Head of caudate nucleus (tissue), 42 donors: ENCODE results near the gene MYBPH.

Experiments used
- DNase-seq, 42 donors: peaks; one replicate each; pipeline versions ENCODE4 v3.0.0 to v3.0.0-alpha.2; 2020 to 2021; ENCODE audit warnings: mixed read lengths in 7 of 42
- intact Hi-C: fragments of 100-400 bp; cut with DNase I; formaldehyde crosslinking; loops from one replicate; pipeline ENCODE4 v1.15.0; 2022

Gene MYBPH

DNA sequence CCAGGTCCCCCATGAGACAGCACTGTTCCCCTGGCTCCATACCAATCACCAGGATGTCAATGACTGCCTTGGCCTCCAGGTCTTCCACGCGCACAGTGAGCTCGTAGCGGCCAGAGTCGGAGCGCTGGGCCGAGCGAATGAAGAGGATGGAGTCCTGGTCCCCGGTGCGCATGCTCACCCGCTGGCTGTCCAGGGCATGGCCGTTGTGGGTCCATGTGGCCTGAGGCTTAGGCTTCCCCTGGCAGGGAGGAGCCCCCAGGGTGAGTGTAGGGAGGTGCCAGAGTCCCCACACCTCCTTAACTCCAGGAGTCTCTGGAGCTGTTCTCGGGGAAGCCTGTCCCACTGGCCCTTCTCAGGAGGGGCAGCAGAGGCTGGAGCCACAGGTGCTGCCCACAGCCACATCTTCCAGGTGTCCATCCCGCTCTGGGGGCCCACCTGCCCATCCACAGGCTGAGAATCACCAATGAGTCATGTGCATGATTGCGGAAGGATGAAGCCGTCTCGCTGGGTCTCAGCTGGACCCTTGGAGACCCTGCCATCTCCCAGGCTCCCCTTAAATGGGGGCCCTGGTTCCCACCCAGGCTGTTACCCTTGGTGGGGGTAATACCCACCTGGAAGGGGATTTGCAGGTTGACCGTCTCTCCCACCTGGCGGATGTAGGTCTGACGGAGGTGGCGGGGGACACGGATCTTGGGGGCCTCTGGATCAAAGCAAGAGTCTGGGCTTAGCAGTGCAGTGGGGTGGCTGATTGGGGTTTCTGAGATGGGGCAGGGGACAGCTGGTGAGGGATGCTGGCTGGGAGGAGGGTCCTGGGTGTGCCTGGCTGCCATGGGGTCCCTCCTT is 4.1 kb downstream of the MYBPH start:
- intact Hi-C loops = loop anchor here (2.0 to 5.0 kb wide), 2 partner anchors 46 to 53 kb away; no protein-coding TSS in a partner anchor
- peak in 5 of 42 donors; percentile 1 to 36 (median 17) for DNase-seq

DNA sequence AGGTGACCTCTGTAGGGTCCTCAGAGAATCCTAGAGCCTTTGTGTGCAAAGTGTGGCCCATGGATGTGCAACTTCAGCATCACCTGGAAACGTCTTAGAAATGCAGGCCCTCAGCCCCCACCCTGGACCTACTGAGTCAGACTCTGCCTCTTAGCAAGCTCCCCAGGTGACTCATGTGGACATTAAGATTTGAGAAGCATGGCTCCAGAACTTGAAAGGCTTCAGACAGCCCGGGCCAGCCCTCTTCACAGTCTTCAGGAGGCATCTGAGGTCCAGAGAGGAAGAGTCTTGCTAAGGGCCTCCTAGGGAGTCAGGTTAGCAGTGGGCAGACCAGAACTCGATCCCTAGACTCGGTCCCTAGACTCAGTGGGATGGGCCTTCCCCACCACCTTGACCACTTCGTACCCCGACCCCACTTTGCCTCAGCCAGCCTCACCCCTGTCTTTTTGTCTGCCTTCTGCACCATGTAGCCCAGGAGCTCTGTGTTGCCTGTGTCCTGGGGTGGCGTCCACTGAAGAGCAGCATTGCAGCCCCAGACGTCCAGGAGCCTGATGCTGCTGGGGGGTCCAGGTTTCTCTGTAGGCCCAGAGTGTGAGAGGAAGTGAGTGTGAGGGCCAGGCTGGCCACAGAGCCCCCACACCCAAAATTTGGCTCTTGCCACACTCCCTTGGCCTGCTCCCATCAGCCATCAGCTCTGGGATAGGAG is 4.8 kb downstream of the MYBPH start:
- DNase-seq = peak in 2 of 42 donors; percentile 10 to 23
- intact Hi-C loops = loop anchor here (2.0 to 5.0 kb wide), 2 partner anchors 47 to 52 kb away; no protein-coding TSS in a partner anchor

DNA sequence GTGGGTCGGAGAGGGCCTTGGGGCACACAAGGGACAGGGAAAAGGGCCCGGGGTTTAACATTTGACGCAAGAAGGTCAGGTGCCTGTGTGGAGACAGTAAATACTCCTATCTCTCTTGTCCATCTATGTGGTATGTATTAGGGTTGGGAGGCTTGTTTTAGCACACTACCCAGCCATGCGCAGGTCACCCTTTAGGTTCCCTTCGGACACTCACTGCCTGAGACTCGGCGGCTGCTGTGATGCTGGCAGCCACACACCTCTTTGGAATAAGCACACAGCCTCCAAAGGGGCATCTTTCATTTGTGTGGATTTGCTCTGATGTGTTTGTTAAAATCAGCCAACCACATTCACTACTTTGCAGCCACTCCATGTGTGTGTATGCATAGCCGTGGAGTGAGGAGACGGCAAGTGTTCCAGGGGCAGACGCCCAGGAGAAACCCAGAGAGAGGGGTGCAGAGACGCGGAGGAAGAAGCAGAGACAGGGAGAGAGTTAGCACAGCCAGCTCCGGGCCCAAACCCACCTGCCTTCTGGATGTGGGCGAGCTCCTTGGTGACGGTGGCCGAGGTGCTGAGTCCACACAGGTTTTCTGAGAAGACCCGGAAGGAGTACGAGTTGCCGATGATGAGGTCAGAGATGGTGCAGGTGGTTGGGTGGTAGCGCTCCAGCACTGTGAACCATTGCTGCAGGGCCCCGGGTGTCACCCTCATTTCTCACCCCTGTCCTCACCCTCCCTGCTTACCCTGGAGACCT is 5.7 kb downstream of the MYBPH start:
- intact Hi-C loops = loop anchor here (2.0 to 5.0 kb wide), 2 partner anchors 47 to 51 kb away; no protein-coding TSS in a partner anchor
- DNase-seq = peak in 3 of 42 donors; percentile 17 to 32 (median 24)

DNA sequence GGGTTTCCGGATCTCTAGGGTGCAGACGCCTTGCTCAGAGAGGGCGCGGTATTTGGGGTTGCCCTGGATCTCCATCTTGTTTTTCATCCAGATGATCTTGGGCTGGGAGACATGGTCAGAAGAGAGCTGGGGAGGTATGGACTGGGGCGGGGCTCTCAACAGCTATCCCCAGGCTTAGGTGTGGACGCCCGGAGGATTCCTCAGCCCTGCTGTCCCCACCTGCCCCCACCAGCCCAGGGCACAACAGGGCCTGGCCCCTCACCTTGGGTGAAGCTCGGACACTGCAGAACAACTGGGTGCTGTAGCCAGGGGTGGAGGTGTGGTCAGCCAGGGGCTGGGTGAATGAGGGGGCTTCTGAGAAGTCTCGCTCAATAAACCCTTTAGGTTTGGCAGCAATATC is 6.6 kb downstream of the MYBPH start:
- intact Hi-C loops = no loop called here

DNA sequence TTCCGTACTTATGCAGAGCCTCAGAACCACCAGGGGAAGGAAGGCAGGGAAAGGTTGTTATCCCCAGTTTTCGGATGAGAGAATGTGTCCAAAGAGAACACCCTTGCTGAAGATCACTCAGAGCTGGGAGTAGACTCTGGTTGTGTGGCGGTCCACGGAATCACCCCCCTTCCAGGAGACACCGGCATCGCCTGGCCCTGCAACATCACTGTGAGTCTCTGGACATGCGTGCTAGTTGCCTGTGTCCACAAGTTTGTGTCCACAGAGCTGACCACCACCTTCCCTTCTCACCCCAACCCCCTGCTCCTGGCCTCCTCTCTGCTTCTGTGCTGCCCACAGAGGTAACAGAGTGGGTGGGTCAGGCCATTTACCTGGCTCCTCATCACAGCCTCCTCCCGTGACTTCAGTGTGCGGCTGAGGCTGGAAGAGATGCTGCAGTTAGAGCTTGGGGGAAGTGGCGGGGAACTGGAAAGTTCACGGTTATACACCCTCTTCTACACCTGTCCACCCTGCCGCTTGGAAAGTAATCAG is 7.3 kb downstream of the MYBPH start:
- intact Hi-C loops = no loop called here

More for the DNA sequence above, 6.6 kb downstream of the MYBPH start:
- peak in 2 of 42 donors; percentile 13 to 21 for DNase-seq

DNA sequence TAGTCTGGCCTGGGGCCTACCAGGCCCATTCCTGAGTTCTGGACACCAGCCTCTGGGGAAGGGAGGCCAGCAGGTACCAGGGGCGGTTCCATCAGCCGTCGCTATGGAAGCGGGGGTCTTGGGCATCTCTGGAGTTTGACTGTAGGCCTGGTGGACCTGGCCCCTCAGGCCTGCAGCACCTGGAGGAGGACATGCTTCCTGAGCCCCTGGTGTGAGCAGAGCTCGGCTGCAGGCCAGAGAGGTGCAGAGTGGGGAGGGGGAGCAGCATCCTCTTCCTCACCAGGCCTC is 7.8 kb downstream of the MYBPH start:
- DNase-seq = peak in 1 of 42 donors; percentile 26
- intact Hi-C loops = no loop called here

More for the DNA sequence above, 7.3 kb downstream of the MYBPH start:
- peak in 1 of 42 donors; percentile 24 for DNase-seq

DNA sequence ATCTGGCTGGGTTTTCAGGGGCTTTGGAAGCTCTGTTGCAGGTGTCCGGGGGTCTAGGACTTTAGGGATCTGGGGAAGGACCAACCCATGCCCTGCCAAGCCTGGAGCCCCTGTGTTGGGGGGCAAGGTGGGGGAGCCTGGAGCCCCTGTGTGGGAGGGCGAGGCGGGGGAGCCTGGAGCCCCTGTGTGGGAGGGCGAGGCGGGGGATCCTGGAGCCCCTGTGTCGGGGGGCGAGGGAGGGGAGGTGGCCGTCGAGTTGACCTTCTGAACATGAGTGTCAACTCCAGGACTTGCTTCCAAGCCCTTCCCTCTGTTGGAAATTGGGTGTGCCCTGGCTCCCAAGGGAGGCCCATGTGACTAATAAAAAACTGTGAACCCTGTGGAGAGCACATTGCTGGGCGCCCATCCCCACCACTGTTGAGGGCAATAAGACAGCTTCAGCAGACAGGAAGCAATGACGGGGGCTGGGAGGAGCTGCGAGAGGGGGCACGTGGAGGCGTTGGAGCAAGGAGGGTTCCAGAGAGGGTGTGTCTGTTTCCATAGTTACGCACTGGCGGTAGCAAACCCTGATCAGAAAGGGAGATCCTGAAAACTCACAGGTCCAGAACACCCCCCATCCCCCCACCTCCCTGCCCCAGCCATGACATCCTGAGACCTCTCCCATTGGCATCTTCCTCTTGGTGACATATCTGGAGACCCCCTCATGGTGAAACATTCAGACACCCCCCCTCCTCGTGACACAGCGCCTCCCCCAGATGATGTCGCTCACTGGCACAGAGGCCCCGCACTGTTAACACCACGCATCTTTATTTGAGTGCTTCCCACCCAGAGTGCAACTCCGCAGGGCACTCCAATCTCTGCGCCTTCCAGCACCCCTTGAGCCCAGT is 8.4 kb downstream of the MYBPH start:
- DNase-seq = peak in 41 of 42 donors; percentile 46 to 90 (median 75)
- intact Hi-C loops = no loop called here

DNA sequence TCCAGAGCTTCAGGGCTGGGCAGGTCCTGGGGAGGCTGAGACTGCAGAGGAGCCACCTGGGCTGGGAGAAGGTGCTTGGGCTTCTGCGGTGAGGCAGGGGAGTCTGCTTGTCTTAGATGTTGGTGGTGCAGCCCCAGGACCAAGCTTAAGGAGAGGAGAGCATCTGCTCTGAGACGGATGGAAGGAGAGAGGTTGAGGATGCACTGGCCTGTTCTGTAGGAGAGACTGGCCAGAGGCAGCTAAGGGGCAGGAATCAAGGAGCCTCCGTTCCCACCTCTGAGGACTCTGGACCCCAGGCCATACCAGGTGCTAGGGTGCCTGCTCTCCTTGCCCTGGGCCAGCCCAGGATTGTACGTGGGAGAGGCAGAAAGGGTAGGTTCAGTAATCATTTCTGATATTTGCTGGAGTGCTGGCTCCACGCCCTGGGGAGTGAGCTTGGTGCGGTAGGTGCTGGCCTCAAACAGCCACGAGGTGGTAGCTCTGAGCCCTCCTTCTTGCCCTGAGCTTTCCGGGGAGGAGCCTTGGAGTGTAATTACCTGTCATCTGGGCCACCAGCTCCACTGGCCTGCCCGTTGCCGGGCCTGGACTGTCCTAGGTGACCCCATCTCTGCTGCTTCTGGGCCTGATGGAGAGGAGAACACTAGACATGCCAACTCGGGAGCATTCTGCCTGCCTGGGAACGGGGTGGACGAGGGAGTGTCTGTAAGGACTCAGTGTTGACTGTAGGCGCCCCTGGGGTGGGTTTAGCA is 9.3 kb downstream of the MYBPH start:
- intact Hi-C loops = no loop called here
- DNase-seq = peak in 27 of 42 donors; percentile 33 to 82 (median 60)

DNA sequence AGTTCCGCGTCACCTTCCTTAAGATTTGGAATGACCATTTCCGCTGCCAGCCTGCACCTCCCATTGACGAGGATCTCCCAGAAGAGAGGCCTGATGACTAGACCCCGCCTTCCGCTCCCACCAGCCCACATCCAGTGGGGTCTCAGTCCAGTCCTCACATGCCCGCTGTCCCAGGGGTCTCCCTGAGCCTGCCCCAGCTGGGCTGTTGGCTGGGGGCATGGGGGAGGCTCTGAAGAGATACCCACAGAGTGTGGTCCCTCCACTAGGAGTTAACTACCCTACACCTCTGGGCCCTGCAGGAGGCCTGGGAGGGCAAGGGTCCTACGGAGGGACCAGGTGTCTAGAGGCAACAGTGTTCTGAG is 9.8 kb downstream of the MYBPH start:
- no peak for DNase-seq
- intact Hi-C loops = no loop called here

DNA sequence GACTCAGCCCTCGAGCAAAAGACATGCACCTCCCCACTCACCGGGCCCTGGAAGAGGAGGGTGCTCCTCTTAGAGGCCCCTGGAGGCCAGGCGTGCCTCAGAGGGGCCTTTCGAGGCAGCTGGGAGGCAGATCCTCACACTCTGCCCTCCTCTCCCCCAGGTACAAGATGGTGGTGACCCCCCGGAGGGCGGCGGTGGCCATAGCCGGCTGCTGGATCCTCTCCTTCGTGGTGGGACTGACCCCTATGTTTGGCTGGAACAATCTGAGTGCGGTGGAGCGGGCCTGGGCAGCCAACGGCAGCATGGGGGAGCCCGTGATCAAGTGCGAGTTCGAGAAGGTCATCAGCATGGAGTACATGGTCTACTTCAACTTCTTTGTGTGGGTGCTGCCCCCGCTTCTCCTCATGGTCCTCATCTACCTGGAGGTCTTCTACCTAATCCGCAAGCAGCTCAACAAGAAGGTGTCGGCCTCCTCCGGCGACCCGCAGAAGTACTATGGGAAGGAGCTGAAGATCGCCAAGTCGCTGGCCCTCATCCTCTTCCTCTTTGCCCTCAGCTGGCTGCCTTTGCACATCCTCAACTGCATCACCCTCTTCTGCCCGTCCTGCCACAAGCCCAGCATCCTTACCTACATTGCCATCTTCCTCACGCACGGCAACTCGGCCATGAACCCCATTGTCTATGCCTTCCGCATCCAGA is 10.4 kb downstream of the MYBPH start:
- intact Hi-C loops = no loop called here

DNA sequence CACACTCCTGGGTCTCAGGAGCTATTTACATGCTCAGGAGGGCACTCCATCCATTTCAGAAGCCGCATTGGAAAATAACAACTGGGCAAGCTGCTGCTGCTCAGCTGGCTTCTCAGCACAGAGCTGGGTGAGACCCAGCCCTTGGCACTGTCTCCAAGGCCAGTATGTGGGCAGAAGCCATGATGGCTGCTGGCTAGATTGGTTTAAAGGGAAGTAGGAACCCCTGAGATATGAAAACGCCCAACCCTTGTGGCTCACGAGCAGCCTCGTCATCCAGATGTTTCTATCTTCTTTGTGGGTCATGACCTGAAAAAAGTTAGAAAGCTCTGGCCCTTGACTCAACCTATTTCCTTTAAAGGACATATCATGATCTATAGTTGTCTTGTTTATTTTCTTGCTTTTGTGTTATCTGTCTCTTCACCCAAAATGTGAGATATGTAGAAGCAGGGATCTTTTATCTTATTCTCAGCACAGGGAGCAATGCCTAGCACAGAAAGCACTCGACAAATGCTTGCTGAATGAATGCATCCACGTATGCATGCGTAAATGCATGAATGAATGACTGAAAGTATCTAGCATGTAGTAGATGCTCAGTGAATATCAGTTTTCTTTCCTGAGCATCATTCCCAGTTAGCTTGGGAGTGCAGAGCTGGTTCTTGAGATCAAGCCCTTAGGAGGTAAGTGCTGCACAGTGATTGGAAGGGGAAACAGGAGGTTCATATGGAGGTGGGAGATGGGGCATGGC is 11.6 kb downstream of the MYBPH start:
- peak in 25 of 42 donors; percentile 46 to 82 (median 61) for DNase-seq
- intact Hi-C loops = no loop called here

More for the DNA sequence above, 10.4 kb downstream of the MYBPH start:
- no peak for DNase-seq

DNA sequence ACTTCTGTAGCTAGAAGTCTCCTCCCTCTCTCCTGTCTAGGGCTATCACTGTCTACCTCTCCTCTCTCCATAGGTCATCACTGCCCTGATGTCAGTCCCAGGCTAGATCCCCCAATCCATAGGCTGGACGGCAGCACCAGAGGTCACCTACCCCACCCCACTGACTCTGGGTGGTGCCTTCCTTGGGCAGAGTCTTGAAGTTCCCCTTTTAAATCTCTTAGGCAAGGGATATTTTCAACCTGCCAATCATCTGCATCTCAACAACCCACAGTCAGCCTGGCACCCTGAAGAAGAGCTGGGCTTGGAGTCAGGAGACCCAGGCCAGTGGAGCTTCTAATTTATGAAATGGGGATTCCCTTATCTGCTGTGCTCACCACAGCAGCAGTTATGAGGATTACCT is 13.2 kb downstream of the MYBPH start:
- intact Hi-C loops = no loop called here
- DNase-seq = no peak

DNA sequence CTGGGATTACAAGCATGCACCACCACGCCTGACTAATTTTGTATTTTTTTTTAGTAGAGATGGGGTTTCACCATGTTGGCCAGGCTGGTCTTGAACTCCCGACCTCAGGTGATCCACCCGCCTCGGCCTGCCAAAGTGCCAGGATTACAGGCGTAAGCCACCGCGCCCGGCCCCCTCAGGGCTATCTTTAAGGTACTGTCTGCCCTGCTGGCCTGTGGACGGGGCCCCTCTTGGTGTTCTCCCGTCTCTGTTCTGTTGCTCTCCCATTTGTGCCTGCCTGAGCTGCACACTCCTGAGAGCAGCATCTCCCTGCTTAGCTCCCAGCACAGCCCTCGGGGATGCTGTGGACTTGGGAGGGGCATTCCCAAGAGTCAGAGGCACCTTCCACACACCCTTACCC is 13.9 kb downstream of the MYBPH start:
- intact Hi-C loops = no loop called here
- DNase-seq = no peak

DNA sequence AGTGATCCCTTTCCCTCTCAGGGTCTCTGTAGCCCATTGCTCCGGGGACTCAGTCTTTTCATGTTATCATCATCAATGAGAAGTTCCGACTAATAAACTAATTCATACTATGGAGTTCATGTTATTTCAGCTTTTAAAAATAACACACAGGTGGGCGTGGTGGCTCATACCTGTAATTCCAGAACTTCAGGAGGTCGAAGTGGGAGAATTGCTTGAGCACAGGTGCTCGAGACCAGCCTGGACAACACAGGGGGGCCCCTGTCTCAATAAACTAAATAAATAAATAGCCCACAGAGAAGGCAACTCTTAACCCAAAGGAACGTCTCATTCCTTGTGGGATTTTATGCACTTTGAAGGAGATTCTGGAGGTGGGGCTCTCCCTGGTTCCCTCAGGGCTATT is 14.5 kb downstream of the MYBPH start:
- intact Hi-C loops = no loop called here
- no peak for DNase-seq

DNA sequence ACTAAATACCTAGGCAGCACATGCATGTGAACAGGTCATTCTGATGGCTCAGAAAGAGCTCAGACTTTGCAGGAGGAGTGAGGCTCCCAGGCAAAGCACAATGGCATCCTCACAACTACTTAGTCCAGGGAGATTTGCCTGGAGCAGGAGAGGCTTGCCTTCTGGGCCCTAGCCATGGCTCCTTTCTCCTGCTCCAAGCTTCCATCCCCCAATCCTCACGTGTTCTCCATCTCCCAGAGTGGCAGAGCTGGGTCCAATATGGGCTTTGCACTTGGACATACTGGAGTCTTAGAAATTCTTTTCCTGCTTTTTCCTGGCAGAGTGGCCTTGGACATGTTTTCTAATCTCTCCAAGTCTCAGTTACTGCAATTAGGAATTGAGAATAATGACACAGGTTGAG is 15.8 kb downstream of the MYBPH start:
- DNase-seq = peak in 3 of 42 donors; percentile 16 to 56 (median 46)

DNA sequence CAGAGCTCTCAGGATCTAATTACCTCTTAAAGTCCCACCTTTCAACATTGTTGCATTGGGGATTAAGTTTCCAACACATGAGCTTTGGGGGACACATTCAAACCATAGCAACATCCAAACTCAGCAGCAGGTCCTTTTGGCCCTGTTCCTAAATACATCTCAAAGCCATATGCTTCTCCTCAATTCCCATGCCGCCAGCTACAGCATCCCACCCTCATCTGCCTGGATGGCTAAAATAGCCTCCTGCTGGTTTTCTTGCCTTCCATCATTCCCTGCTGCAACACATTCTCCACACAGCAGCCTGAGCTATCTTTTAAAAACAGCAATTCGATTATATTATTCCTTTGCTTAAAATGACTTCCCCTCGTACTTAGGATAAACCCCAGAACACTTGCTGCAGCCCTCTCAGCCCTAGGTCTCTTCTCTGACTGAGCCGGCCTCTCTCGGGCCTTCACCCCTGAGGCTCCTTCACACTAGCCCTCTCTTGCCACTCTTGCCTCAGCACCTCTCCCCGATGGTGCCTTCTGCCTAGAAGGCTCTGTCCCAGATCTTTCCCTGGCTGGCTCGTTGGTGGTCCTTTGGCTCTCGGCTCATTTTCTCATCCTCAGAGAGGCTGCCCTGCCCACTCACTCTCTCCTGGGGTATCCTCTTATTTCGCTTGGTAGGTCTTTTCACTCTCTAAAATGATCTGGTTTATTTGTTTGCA is 16.5 kb downstream of the MYBPH start:
- no peak for DNase-seq
- intact Hi-C loops = no loop called here

More for the DNA sequence above, 15.8 kb downstream of the MYBPH start:
- intact Hi-C loops = no loop called here
